SK-N-SH (cell line): ENCODE results near the gene RPS27L. TPM values are rescaled to one million over a fixed set of nuclear protein-coding genes. Genes with fewer than 3 reads are reported as not detected.

Experiments used
- CTCF ChIA-PET: fragments of 300-600, 350-600 bp; formaldehyde crosslinking; extraction: SDS; loops from one replicate; lab custom pipeline; 2021; lab: Yijun Ruan, JAX
- POLR2A ChIA-PET: fragments of 350-600 bp; sonication (Branson Sonifier 250); formaldehyde crosslinking; extraction: SDS; loops from one replicate; lab custom pipeline; 2020; ENCODE audit warnings: antibody characterized with exemption, inconsistent platforms; lab: Yijun Ruan, JAX
- DNase-seq: peaks from one replicate; pipeline ENCODE4 v3.0.0; 2012
- H2AFZ ChIP-seq: fragments of 200-600 bp; sonication (generic); 2 replicates; pipeline ENCODE4 v1.8.1; 2016; ENCODE audit warnings: antibody characterized with exemption, mild to moderate bottlenecking, low read depth
- H3F3A ChIP-seq: fragments of 200-600 bp; sonication (generic); replicated peaks from 2 replicates; pipeline ENCODE3; 2016; ENCODE audit warnings: antibody characterized with exemption, mild to moderate bottlenecking; ENCODE audit not compliant: insufficient read depth
- H3K27ac ChIP-seq, 2 experiments: fragments of 200-500 bp in 1 of 2; fragments of 200-600 bp in 1 of 2; sonication (Bioruptor generic) in 1 of 2; sonication (generic), shearing (Covaris generic) in 1 of 2; 2 replicates each; pipeline versions ENCODE4 v1.5.1 to v1.6.1; 2014 to 2016; ENCODE audit warnings: low read depth in 2 of 2, inconsistent platforms in 1 of 2, low read length in 1 of 2, mild to moderate bottlenecking in 1 of 2, mixed read lengths in 1 of 2
- H3K27me3 ChIP-seq: fragments of 200-600 bp; sonication (generic), shearing (Covaris generic); 2 replicates; pipeline ENCODE4 v1.6.1; 2016; ENCODE audit warnings: mixed run types; ENCODE audit not compliant: insufficient read depth
- H3K36me3 ChIP-seq, 2 experiments: fragments of 200-500 bp in 1 of 2; fragments of 200-600 bp in 1 of 2; sonication (Bioruptor generic) in 1 of 2; sonication (generic) in 1 of 2; replicated peaks in 1 of 2; 2 replicates each; pipeline versions ENCODE3 to v1.5.1; 2014 to 2016; ENCODE audit warnings: low read length in 1 of 2, mild to moderate bottlenecking in 1 of 2; ENCODE audit not compliant: insufficient read depth in 2 of 2, control insufficient read depth in 1 of 2
- H3K4me1 ChIP-seq, 2 experiments: fragments of 200-500 bp in 1 of 2; fragments of 200-600 bp in 1 of 2; sonication (Bioruptor generic) in 1 of 2; sonication (generic), shearing (Covaris generic) in 1 of 2; 2 replicates each; pipeline versions ENCODE4 v1.5.1 to v1.6.1; 2014 to 2016; ENCODE audit warnings: low read depth in 1 of 2, low read length in 1 of 2, mixed run types in 1 of 2; ENCODE audit not compliant: insufficient read depth in 2 of 2, control insufficient read depth in 1 of 2
- H3K4me2 ChIP-seq: fragments of 200-600 bp; sonication (generic), shearing (Covaris generic); 2 replicates; pipeline ENCODE4 v1.6.1; 2017; ENCODE audit warnings: mixed run types
- H3K4me3 ChIP-seq, 2 experiments: fragments of 200-500 bp in 1 of 2; fragments of 200-600 bp in 1 of 2; sonication (Bioruptor generic) in 1 of 2; sonication (generic), shearing (Covaris generic) in 1 of 2; 2 replicates each; pipeline versions ENCODE4 v1.5.1 to v1.8.1; 2014 to 2016; ENCODE audit warnings: low read depth in 2 of 2, inconsistent platforms in 1 of 2, low read length in 1 of 2, mild to moderate bottlenecking in 1 of 2, mixed read lengths in 1 of 2, moderate library complexity in 1 of 2
- H3K79me2 ChIP-seq: fragments of 200-600 bp; sonication (generic); 2 replicates; pipeline ENCODE4 v1.8.1; 2017; ENCODE audit warnings: mild to moderate bottlenecking; ENCODE audit not compliant: insufficient read depth
- H3K9ac ChIP-seq: fragments of 200-600 bp; sonication (generic); 2 replicates; pipeline ENCODE4 v1.6.1; 2017; ENCODE audit warnings: mixed run types
- H3K9me2 ChIP-seq: fragments of 200-600 bp; sonication (generic); 2 replicates; pipeline ENCODE4 v1.6.1; 2017; ENCODE audit warnings: mixed run types
- H3K9me3 ChIP-seq: fragments of 200-600 bp; sonication (generic); 2 replicates; pipeline ENCODE4 v1.6.1; 2017; ENCODE audit warnings: mixed run types, mild to moderate bottlenecking, moderate library complexity
- H4K20me1 ChIP-seq: fragments of 200-600 bp; sonication (generic); 2 replicates; pipeline ENCODE4 v1.6.1; 2017; ENCODE audit warnings: mild to moderate bottlenecking, mixed run types; ENCODE audit not compliant: insufficient read depth
- ELF1 ChIP-seq: IDR thresholded peaks from 2 replicates; pipeline ENCODE4 v1.4.0; 2012
- EP300 ChIP-seq, 2 experiments: IDR thresholded peaks; 2 replicates each; pipeline versions ENCODE4 v1.4.0 to v1.6.1; 2012; ENCODE audit warnings: borderline replicate concordance in 1 of 2, low read depth in 1 of 2, low read length in 1 of 2
- FOXJ3 ChIP-seq: sonication (generic); formaldehyde crosslinking; IDR thresholded peaks from 2 replicates; pipeline ENCODE4 v1.5.1; 2020; ENCODE audit warnings: mild to moderate bottlenecking, missing genetic modification reagents
- FOXM1 ChIP-seq: IDR thresholded peaks from 2 replicates; pipeline ENCODE4 v1.4.0; 2012; ENCODE audit warnings: low read depth, mild to moderate bottlenecking
- GATA2 ChIP-seq: sonication (generic); formaldehyde crosslinking; IDR thresholded peaks from 2 replicates; pipeline ENCODE4 v1.5.0; 2020; ENCODE audit warnings: mild to moderate bottlenecking, missing genetic modification reagents
- JUND ChIP-seq: IDR thresholded peaks from 2 replicates; pipeline ENCODE4 v1.4.0; 2012
- NFIC ChIP-seq: IDR thresholded peaks from 2 replicates; pipeline ENCODE4 v1.4.0; 2012; ENCODE audit warnings: borderline replicate concordance
- NRF1 ChIP-seq: IDR thresholded peaks from 2 replicates; pipeline ENCODE4 v1.6.1; 2012; ENCODE audit warnings: low read depth, mild to moderate bottlenecking, low read length
- POLR2AphosphoS5 ChIP-seq: IDR thresholded peaks from 2 replicates; pipeline ENCODE4 v1.6.1; 2012; ENCODE audit warnings: low read depth, low read length
- RCOR1 ChIP-seq: fragments of 150-350 bp; IDR thresholded peaks from 2 replicates; pipeline ENCODE4 v1.6.1; 2017; ENCODE audit warnings: antibody characterized with exemption, low read length
- RFX5 ChIP-seq: IDR thresholded peaks from 2 replicates; pipeline ENCODE4 v1.6.1; 2012; ENCODE audit warnings: mild to moderate bottlenecking, improper control_type of control experiment, low read length
- RXRA ChIP-seq: IDR thresholded peaks from 2 replicates; pipeline ENCODE4 v1.4.0; 2012; ENCODE audit warnings: low read depth, mild to moderate bottlenecking, borderline replicate concordance
- SMC3 ChIP-seq: IDR thresholded peaks from 2 replicates; pipeline ENCODE4 v1.6.1; 2012; ENCODE audit warnings: low read depth, low read length, improper control_type of control experiment
- TAF1 ChIP-seq: IDR thresholded peaks from 2 replicates; pipeline ENCODE4 v1.6.1; 2012; ENCODE audit warnings: low read depth, mild to moderate bottlenecking, low read length, moderate library complexity, borderline replicate concordance
- TCF12 ChIP-seq: IDR thresholded peaks from 2 replicates; pipeline ENCODE4 v1.4.0; 2012
- YY1 ChIP-seq: IDR thresholded peaks from 2 replicates; pipeline ENCODE4 v1.4.0; 2012; ENCODE audit warnings: low read depth, mild to moderate bottlenecking
- WGBS: methylation state at CpG from one replicate; pipeline ENCODE4 v1.1.6; 2017; ENCODE audit warnings: low lambda C conversion rate; 5-methylcytosine and 5-hydroxymethylcytosine counted together
- polyA plus RNA-seq, 3 experiments: library from polyadenylated mRNA; depleted of rRNA; stranded (reverse); fragments of >200 nt; gene quantifications; 2 replicates each; pipeline ENCODE4 v1.2.3, GENCODE V29; 2012
- TF ChIP-seq, protein P1 (sequence below): fragments of 150-350 bp; IDR thresholded peaks from 2 replicates; pipeline ENCODE4 v1.6.1; 2017; ENCODE audit warnings: antibody characterized with exemption, low read length, low read depth, borderline replicate concordance
- TF ChIP-seq, protein P2 (sequence below): fragments of 200-600 bp; sonication (generic); IDR thresholded peaks from 2 replicates; pipeline ENCODE4 v1.6.1; 2017; ENCODE audit warnings: antibody characterized with exemption, mild to moderate bottlenecking, moderate library complexity
- TF ChIP-seq, protein P3 (sequence below): fragments of 150-350 bp; IDR thresholded peaks from 2 replicates; pipeline ENCODE4 v1.6.1; 2016; ENCODE audit warnings: mild to moderate bottlenecking, low read depth, low read length
- TF ChIP-seq, protein P4 (sequence below): IDR thresholded peaks from 2 replicates; pipeline ENCODE4 v1.4.0; 2012; ENCODE audit warnings: low read depth, borderline replicate concordance
- TF ChIP-seq, protein P5 (sequence below): IDR thresholded peaks from 2 replicates; pipeline ENCODE4 v1.4.0; 2012; ENCODE audit warnings: low read depth, borderline replicate concordance
- TF ChIP-seq, protein P6 (sequence below): IDR thresholded peaks from 2 replicates; pipeline ENCODE4 v1.4.0; 2012; ENCODE audit warnings: low read depth

RPS27L gene
- polyA plus RNA-seq, 1 of the 3 experiments (the other 2 are of a cell fraction), result 319 TPM

DNA sequence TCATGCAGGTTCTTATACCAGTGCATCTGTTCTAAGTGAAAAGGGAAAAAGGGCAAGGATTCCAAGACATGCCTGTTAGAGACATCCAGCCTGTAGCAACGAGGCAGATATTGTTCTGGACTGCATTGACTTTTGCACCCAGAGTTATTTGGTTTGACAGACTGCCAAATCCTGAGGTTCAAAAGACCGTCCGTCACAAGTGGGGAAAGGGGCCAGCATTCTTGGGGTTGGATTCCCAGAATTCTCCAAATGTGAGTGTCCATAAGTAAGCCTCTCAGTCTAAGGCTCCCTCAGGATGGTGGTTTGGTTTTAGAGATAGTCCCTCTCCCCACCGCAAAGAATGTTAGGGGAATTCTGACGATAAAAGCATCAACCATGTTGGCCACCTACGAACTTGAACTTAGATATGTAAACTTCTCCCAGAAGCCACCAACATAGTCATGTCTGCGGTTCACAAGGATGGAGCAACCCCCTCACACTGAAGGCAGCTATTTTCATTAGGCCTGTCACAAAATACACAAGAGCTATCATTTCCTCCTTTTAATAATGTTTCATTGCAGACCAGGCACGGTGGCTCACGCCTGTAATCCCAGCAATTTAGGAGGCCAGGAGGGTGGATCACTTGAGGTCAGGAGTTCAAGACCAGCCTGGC, 49.3 kb downstream of the RPS27L start:
- Histone ChIP-seq H3K36me3 (no peaks in the 10 kb centered on the region), H3K4me3 (no peak overlapping the region), H3K27me3 (no peaks in the 10 kb centered on the region), H3K79me2 (no peaks in the 10 kb centered on the region), H3K9ac (peak overlapping the region; percentile 4; the same call in 1 of the 2 replicates), H3K9me2 (no peaks in the 10 kb centered on the region), H3K4me1 (peaks cover 3 to 15% of the 10 kb centered on the region in 2 experiments; a peak in 3 of 4 replicates), H4K20me1 (no peaks in the 10 kb centered on the region), H3K27ac (peak overlapping the region; percentile 34 to 85; a peak in 3 of 4 replicates), H3K9me3 (no peaks in the 10 kb centered on the region), H3K4me2 (peak overlapping the region; percentile 34; the same call in 1 of the 2 replicates), H3F3A (peaks cover 18% of the 10 kb centered on the region), H2AFZ (no peak overlapping the region)
- 18% methylated on average over 9 of the region's 9 CpGs for WGBS
- POLR2A ChIA-PET, result interaction anchor here (0.9 kb wide), 1 partner anchor 18 kb away, joined by 4 read pairs; no protein-coding TSS in a partner anchor
- CTCF ChIA-PET, result interaction anchor here (1.9 to 4.7 kb wide), 2 partner anchors 14 to 60 kb away, joined by 6 to 24 read pairs; no protein-coding TSS in a partner anchor
- DNase-seq, result no peak
- TF ChIP-seq TCF12, result peak; percentile 96
- TF ChIP-seq RCOR1, result no peak
- no peak for TF ChIP-seq ELF1
- peak; percentile 38 to 96; a peak in 3 of 4 replicates for TF ChIP-seq EP300 (IDR thresholded peaks at IDR 0.05; ENCODE audit: borderline replicate concordance in 1 of 2, low read depth in 1 of 2, low read length in 1 of 2)
- TF ChIP-seq, protein P1, sequence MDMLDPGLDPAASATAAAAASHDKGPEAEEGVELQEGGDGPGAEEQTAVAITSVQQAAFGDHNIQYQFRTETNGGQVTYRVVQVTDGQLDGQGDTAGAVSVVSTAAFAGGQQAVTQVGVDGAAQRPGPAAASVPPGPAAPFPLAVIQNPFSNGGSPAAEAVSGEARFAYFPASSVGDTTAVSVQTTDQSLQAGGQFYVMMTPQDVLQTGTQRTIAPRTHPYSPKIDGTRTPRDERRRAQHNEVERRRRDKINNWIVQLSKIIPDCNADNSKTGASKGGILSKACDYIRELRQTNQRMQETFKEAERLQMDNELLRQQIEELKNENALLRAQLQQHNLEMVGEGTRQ, result no peak
- no peak for TF ChIP-seq RFX5
- TF ChIP-seq, protein P2, sequence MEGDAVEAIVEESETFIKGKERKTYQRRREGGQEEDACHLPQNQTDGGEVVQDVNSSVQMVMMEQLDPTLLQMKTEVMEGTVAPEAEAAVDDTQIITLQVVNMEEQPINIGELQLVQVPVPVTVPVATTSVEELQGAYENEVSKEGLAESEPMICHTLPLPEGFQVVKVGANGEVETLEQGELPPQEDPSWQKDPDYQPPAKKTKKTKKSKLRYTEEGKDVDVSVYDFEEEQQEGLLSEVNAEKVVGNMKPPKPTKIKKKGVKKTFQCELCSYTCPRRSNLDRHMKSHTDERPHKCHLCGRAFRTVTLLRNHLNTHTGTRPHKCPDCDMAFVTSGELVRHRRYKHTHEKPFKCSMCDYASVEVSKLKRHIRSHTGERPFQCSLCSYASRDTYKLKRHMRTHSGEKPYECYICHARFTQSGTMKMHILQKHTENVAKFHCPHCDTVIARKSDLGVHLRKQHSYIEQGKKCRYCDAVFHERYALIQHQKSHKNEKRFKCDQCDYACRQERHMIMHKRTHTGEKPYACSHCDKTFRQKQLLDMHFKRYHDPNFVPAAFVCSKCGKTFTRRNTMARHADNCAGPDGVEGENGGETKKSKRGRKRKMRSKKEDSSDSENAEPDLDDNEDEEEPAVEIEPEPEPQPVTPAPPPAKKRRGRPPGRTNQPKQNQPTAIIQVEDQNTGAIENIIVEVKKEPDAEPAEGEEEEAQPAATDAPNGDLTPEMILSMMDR, result no peak
- no peak for TF ChIP-seq GATA2 (CRISPR knock-in tag)
- TF ChIP-seq FOXM1, result peak; percentile 86; the same call in 1 of the 2 replicates
- TF ChIP-seq, protein P3, sequence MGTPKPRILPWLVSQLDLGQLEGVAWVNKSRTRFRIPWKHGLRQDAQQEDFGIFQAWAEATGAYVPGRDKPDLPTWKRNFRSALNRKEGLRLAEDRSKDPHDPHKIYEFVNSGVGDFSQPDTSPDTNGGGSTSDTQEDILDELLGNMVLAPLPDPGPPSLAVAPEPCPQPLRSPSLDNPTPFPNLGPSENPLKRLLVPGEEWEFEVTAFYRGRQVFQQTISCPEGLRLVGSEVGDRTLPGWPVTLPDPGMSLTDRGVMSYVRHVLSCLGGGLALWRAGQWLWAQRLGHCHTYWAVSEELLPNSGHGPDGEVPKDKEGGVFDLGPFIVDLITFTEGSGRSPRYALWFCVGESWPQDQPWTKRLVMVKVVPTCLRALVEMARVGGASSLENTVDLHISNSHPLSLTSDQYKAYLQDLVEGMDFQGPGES, result no peak
- TF ChIP-seq, protein P4, sequence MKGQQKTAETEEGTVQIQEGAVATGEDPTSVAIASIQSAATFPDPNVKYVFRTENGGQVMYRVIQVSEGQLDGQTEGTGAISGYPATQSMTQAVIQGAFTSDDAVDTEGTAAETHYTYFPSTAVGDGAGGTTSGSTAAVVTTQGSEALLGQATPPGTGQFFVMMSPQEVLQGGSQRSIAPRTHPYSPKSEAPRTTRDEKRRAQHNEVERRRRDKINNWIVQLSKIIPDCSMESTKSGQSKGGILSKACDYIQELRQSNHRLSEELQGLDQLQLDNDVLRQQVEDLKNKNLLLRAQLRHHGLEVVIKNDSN, result 0 out of 2 replicates have a peak, but pooled peaks have one; percentile 46
- TF ChIP-seq NRF1, result no peak
- peak; percentile 78 for TF ChIP-seq POLR2AphosphoS5
- TF ChIP-seq JUND, result peak; percentile 93
- TF ChIP-seq SMC3, result no peak
- TF ChIP-seq FOXJ3 (CRISPR knock-in tag), result no peak
- peak; percentile 87 for TF ChIP-seq RXRA
- no peak for TF ChIP-seq YY1
- TF ChIP-seq, protein P5, sequence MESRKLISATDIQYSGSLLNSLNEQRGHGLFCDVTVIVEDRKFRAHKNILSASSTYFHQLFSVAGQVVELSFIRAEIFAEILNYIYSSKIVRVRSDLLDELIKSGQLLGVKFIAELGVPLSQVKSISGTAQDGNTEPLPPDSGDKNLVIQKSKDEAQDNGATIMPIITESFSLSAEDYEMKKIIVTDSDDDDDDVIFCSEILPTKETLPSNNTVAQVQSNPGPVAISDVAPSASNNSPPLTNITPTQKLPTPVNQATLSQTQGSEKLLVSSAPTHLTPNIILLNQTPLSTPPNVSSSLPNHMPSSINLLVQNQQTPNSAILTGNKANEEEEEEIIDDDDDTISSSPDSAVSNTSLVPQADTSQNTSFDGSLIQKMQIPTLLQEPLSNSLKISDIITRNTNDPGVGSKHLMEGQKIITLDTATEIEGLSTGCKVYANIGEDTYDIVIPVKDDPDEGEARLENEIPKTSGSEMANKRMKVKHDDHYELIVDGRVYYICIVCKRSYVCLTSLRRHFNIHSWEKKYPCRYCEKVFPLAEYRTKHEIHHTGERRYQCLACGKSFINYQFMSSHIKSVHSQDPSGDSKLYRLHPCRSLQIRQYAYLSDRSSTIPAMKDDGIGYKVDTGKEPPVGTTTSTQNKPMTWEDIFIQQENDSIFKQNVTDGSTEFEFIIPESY, result peak; percentile 87; the same call in 1 of the 2 replicates
- TF ChIP-seq, protein P6, sequence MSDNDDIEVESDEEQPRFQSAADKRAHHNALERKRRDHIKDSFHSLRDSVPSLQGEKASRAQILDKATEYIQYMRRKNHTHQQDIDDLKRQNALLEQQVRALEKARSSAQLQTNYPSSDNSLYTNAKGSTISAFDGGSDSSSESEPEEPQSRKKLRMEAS, result peak; percentile 54
- TF ChIP-seq NFIC, result peak; percentile 99
- TF ChIP-seq TAF1, result peak; percentile 15; the same call in 1 of the 2 replicates
